ENCODE data around the gene ASCL4. TPM values are rescaled to one million over a fixed set of nuclear protein-coding genes. Genes with fewer than 3 reads are reported as not detected.

ASCL4 gene
- total and polyA plus RNA-seq, 2 of the 13 experiments (the other 11 are each of a cell fraction or from before 2014, with no cell fraction given), result not detected

GRCh38 chr12:107782067-107782466 is 7.6 kb downstream of the ASCL4 start:
- Histone ChIP-seq H3K4me1 (ENCODE audit: insufficient read depth, low read length) (no peaks in the 10 kb centered on the region; the same call in 1 of the 2 replicates), H3K79me2 (ENCODE audit: insufficient read depth, low read length) (no peaks in the 10 kb centered on the region), H3K9me3 (ENCODE audit: low read length) (no peaks in the 10 kb centered on the region), H3K9ac (ENCODE audit: insufficient read depth, low read depth, low read length) (no peak overlapping the region), H3K27ac (ENCODE audit: extremely low read length, insufficient read depth, low read length) (no peak overlapping the region), H4K20me1 (ENCODE audit: insufficient read depth, low read length) (no peaks in the 10 kb centered on the region), H3K36me3 (replicated peaks in 1 of 2; ENCODE audit: control insufficient read depth in 1 of 2, insufficient read depth in 2 of 2, low read length in 2 of 2) (no peaks in the 10 kb centered on the region), H3K27me3 (ENCODE audit: control insufficient read depth in 1 of 2, insufficient read depth in 2 of 2, low read length in 2 of 2) (peaks cover 0 to 6% of the 10 kb centered on the region in 2 experiments; a peak in 2 of 5 replicates), H3K4me2 (ENCODE audit: low read depth, low read length) (no peak overlapping the region), H3K4me3 (replicated peaks in 1 of 3; ENCODE audit: insufficient read depth in 1 of 3, low read depth in 2 of 3, low read length in 3 of 3) (no peak overlapping the region), H2AFZ (ENCODE audit: low read length) (no peak overlapping the region)
- TF ChIP-seq ZNF296 (CRISPR knock-in tag; conservative IDR thresholded peaks at IDR 0.05) (no peak), GTF3A (CRISPR knock-in tag; conservative IDR thresholded peaks at IDR 0.05) (no peak), FOSL1 (CRISPR knock-in tag; IDR thresholded peaks at IDR 0.05; ENCODE audit: borderline replicate concordance) (no peak), PHF8 (CRISPR knock-in tag; IDR thresholded peaks at IDR 0.05) (no peak), PLSCR1 (CRISPR knock-in tag; IDR thresholded peaks at IDR 0.05; ENCODE audit: borderline replicate concordance) (no peak), MIXL1 (CRISPR knock-in tag; IDR thresholded peaks at IDR 0.05) (no peak), ZBTB14 (CRISPR knock-in tag; IDR thresholded peaks at IDR 0.05) (no peak), ZNF577 (CRISPR knock-in tag; IDR thresholded peaks at IDR 0.05; ENCODE audit: borderline replicate concordance, low read depth) (no peak), ZNF224 (CRISPR knock-in tag; IDR thresholded peaks at IDR 0.05) (no peak), HMG20B (CRISPR knock-in tag; conservative IDR thresholded peaks at IDR 0.05) (no peak)
- no peak for FAIRE-seq
- DNase-seq (ENCODE audit: low spot score), result no peak
- ATAC-seq, result no peak
- in situ Hi-C loops (cut with HindIII; ENCODE audit: extremely low pct_ligation_motif_present, low pct_unique_long_range_greater_than_20kb), result no loop called here
- POLR2A ChIA-PET, result no interaction called here
- WGBS (ENCODE audit: low lambda C conversion rate), result 8% methylated on average over 2 of the region's 2 CpGs
- no TSS peak for BruUV-seq (replicated peaks)
- CTCF ChIA-PET (ENCODE audit: low intra/inter-chr PET ratio, low total read pairs), result no interaction called here
- intact Hi-C loops (cut with micrococcal nuclease; ENCODE audit: unreplicated experiment), result no loop called here
